ENCODE results near the gene RAB40A.

Gene RAB40A

GRCh38 chrX:103519389-103519788 is at the start of gene RAB40A:
Gene RAB40A, minus strand, starts transcription at chrX:103519489. Its CDS starts 18,733 bp downstream, at chrX:103500756.
- Histone ChIP-seq H3K27ac (no peak within 1 kb of the TSS), H3K9me3 (no peaks in the 10 kb centered on the region), H3K4me3 (ENCODE audit: low read depth in 1 of 2, low read length in 1 of 2) (no peak within 1 kb of the TSS), H3K4me1 (ENCODE audit: control insufficient read depth in 1 of 2, insufficient read depth in 1 of 2, low read depth in 1 of 2, low read length in 1 of 2) (no peaks in the 10 kb centered on the region), H3K27me3 (no peaks in the 10 kb centered on the region), H3K36me3 (no peaks in the 10 kb centered on the region)
- TF ChIP-seq CTCF (IDR thresholded peaks at IDR 0.05), result no peak

- Histone ChIP-seq H3K27ac (no peak overlapping the region), H3K9me3 (no peaks in the 10 kb centered on the region), H3K36me3 (no peaks in the 10 kb centered on the region), H3K4me1 (ENCODE audit: control insufficient read depth in 1 of 2, insufficient read depth in 1 of 2, low read depth in 1 of 2, low read length in 1 of 2) (no peaks in the 10 kb centered on the region), H3K27me3 (no peaks in the 10 kb centered on the region), H3K4me3 (ENCODE audit: low read depth in 1 of 2, low read length in 1 of 2) (no peak overlapping the region)
- TF ChIP-seq CTCF (IDR thresholded peaks at IDR 0.05), result no peak
Observed at GRCh38 chrX:103565752-103566151, 46.5 kb upstream of the RAB40A start.

- Histone ChIP-seq H3K4me1 (ENCODE audit: control insufficient read depth in 1 of 2, insufficient read depth in 1 of 2, low read depth in 1 of 2, low read length in 1 of 2) (no peaks in the 10 kb centered on the region), H3K4me3 (ENCODE audit: low read depth in 1 of 2, low read length in 1 of 2) (no peak overlapping the region), H3K27ac (no peak overlapping the region), H3K27me3 (no peaks in the 10 kb centered on the region), H3K36me3 (no peaks in the 10 kb centered on the region), H3K9me3 (no peaks in the 10 kb centered on the region)
- TF ChIP-seq CTCF (IDR thresholded peaks at IDR 0.05), result no peak
Observed at GRCh38 chrX:103565197-103565596, 45.9 kb upstream of the RAB40A start.

GRCh38 chrX:103562801-103563200 is 43.5 kb upstream of the RAB40A start:
- Histone ChIP-seq H3K27me3 (no peaks in the 10 kb centered on the region), H3K4me3 (ENCODE audit: low read depth in 1 of 2, low read length in 1 of 2) (no peak overlapping the region), H3K9me3 (no peaks in the 10 kb centered on the region), H3K36me3 (no peaks in the 10 kb centered on the region), H3K27ac (no peak overlapping the region), H3K4me1 (ENCODE audit: control insufficient read depth in 1 of 2, insufficient read depth in 1 of 2, low read depth in 1 of 2, low read length in 1 of 2) (no peaks in the 10 kb centered on the region)
- TF ChIP-seq CTCF (IDR thresholded peaks at IDR 0.05), result no peak

GRCh38 chrX:103560256-103560655 is 41.0 kb upstream of the RAB40A start:
- no peaks in the 10 kb centered on the region for H3K36me3 ChIP-seq
- no peaks in the 10 kb centered on the region for H3K27me3 ChIP-seq
- H3K9me3 ChIP-seq, result no peaks in the 10 kb centered on the region
- H3K27ac ChIP-seq, result no peak overlapping the region
- no peaks in the 10 kb centered on the region for H3K4me1 ChIP-seq (ENCODE audit: control insufficient read depth in 1 of 2, insufficient read depth in 1 of 2, low read depth in 1 of 2, low read length in 1 of 2)
- H3K4me3 ChIP-seq (ENCODE audit: low read depth in 1 of 2, low read length in 1 of 2), result no peak overlapping the region
- no peak for TF ChIP-seq CTCF (IDR thresholded peaks at IDR 0.05)
